A673 (cell line): ENCODE measurements around the gene CLSTN2. TPM values are rescaled to one million over a fixed set of nuclear protein-coding genes. Genes with fewer than 3 reads are reported as not detected.

Experiments used
- BruUV-seq: library from RNA; stranded (reverse); fragments of 400-500 nt; replicated peaks from 2 replicates; lab custom pipeline; 2021; lab: Mats Ljungman, UMichigan
- CTCF ChIA-PET: fragments of 300-600 bp; sonication (Branson Sonifier 250); formaldehyde crosslinking; loops from one replicate; lab custom pipeline; 2022; ENCODE audit warnings: antibody characterized with exemption; lab: Charles Lee
- POLR2A ChIA-PET: fragments of 300-600 bp; sonication (Branson Sonifier 250); formaldehyde crosslinking; loops from one replicate; lab custom pipeline; 2022; ENCODE audit warnings: antibody characterized with exemption; ENCODE audit not compliant: low non-redundant PET; lab: Charles Lee
- DNase-seq: peaks from one replicate; pipeline ENCODE4 v3.0.0-alpha.2; 2015; ENCODE audit warnings: low spot score
- H3K27ac ChIP-seq: fragments of 200-600 bp; sonication (generic); 2 replicates; pipeline ENCODE4 v1.5.1; 2016; ENCODE audit warnings: mixed run types, low read depth, mild to moderate bottlenecking, mixed read lengths, antibody characterized with exemption, low read length; ENCODE audit not compliant: poor library complexity, severe bottlenecking
- H3K27me3 ChIP-seq: fragments of 200-600 bp; sonication (generic); replicated peaks from 2 replicates; pipeline ENCODE4 v1.6.1; 2017; ENCODE audit warnings: mixed run types, low read depth, mild to moderate bottlenecking, mixed read lengths, antibody characterized with exemption, low read length; ENCODE audit not compliant: insufficient read depth, poor library complexity
- H3K36me3 ChIP-seq: fragments of 200-600 bp; sonication (generic); 2 replicates; pipeline ENCODE4 v1.6.1; 2016; ENCODE audit warnings: mixed run types, mild to moderate bottlenecking, mixed read lengths, antibody characterized with exemption, low read length; ENCODE audit not compliant: insufficient read depth, poor library complexity, severe bottlenecking
- H3K4me1 ChIP-seq: fragments of 200-600 bp; sonication (generic); 2 replicates; pipeline ENCODE4 v1.6.1; 2017; ENCODE audit warnings: mixed run types, mild to moderate bottlenecking, mixed read lengths, antibody characterized with exemption, low read length; ENCODE audit not compliant: insufficient read depth, poor library complexity, severe bottlenecking
- H3K4me3 ChIP-seq: fragments of 200-600 bp; sonication (generic); 2 replicates; pipeline ENCODE4 v1.5.1; 2016; ENCODE audit warnings: low read depth, mixed run types, mild to moderate bottlenecking, mixed read lengths, low read length; ENCODE audit not compliant: poor library complexity, severe bottlenecking
- H3K9me3 ChIP-seq: fragments of 200-600 bp; sonication (generic); 2 replicates; pipeline ENCODE4 v1.6.1; 2016; ENCODE audit warnings: mixed run types, low read depth, mild to moderate bottlenecking, mixed read lengths, antibody characterized with exemption, low read length; ENCODE audit not compliant: poor library complexity, severe bottlenecking
- CTCF ChIP-seq: fragments of 300-800, 200-600 bp; sonication (generic); conservative IDR thresholded peaks from 2 replicates; pipeline ENCODE4 v1.5.1; 2017; ENCODE audit warnings: low read depth, mild to moderate bottlenecking, antibody characterized with exemption, low read length, moderate library complexity, mixed read lengths
- EZH2 ChIP-seq: fragments of 200-600 bp; sonication (generic); IDR thresholded peaks from 2 replicates; pipeline ENCODE4 v1.6.1; 2017; ENCODE audit warnings: borderline replicate concordance, low read depth, mild to moderate bottlenecking, mixed read lengths, antibody characterized with exemption, low read length; ENCODE audit not compliant: poor library complexity, severe bottlenecking
- intact Hi-C: fragments of 100-400 bp; cut with micrococcal nuclease; formaldehyde crosslinking; loops from one replicate; pipeline ENCODE4 v1.10.0; 2022; ENCODE audit not compliant: unreplicated experiment
- total RNA-seq: library from RNA; stranded (reverse); gene quantifications from 2 replicates; pipeline ENCODE4 v1.2.3, GENCODE V29; 2021

CLSTN2 gene
- total RNA-seq, 1 experiment from 2014 or later = 50.7 TPM

DNA sequence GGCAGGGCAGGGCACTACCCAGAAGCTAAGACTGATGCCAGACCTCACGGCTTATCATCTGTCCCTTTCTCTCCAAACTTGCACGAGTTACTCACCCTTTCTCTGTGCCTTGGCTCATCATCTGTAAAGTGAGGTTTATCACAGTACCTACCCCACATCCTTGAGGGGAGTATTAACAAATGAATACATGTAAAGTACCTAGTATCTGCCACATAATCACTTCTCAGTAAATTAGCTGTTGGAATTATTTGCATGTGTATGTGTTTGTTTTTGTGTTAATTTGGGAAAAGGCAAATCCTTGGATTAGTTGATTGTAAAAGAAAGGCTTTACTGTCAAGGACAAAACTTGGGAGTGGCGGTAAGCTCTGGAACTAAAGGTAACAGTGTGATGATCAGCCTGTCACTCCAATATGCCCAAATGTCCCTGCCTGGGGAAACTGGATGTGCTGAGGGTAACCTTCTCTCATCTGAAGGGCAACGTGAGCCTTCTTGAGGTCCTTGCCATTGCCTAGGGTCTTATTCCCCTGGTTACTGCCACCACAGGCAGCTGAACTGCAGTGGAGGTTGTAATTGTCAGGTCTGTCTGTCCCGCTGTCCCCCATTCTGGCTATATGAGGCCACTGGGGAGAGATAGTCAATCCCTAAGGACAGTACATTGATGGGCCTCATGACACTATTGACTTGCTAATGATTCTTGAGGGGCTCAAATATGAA lies 269.4 kb downstream of the CLSTN2 start:
- no peaks in the 10 kb centered on the region for H3K27me3 ChIP-seq
- TF ChIP-seq CTCF (no peak), EZH2 (no peak)
- H3K9me3 ChIP-seq = no peaks in the 10 kb centered on the region
- H3K36me3 ChIP-seq = no peaks in the 10 kb centered on the region
- no peak for DNase-seq
- no TSS peak for BruUV-seq
- no peak overlapping the region for H3K4me3 ChIP-seq
- ChIA-PET CTCF (no interaction called here), POLR2A (no interaction called here)
- intact Hi-C loops = no loop called here
- H3K4me1 ChIP-seq = no peaks in the 10 kb centered on the region
- H3K27ac ChIP-seq = no peak overlapping the region

DNA sequence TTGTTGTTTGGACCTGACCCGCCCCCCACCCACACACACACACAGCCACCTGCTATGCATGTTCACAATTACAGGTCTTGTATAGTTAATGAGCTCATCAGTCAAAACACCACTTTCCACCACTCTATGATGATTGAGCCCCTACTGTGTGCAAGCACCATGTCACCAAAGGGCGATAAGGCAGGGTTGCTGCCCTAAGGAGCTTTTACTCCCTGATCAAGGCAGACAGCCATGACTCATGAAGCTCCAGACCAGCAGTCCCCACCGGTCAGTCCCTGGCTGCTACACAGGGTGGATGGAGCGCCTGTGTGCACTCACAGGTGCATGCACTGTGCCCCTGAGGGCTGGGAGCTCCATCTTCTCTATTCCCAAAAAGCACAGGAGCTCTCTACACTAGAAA lies 270.6 kb downstream of the CLSTN2 start:
- DNase-seq = no peak
- intact Hi-C loops = no loop called here
- Histone ChIP-seq H3K4me3 (no peak overlapping the region), H3K27me3 (no peaks in the 10 kb centered on the region), H3K27ac (no peak overlapping the region), H3K36me3 (no peaks in the 10 kb centered on the region), H3K9me3 (no peaks in the 10 kb centered on the region), H3K4me1 (no peaks in the 10 kb centered on the region)
- POLR2A ChIA-PET = no interaction called here
- no peak for TF ChIP-seq EZH2
- no peak for TF ChIP-seq CTCF
- BruUV-seq = no TSS peak
- CTCF ChIA-PET = no interaction called here

DNA sequence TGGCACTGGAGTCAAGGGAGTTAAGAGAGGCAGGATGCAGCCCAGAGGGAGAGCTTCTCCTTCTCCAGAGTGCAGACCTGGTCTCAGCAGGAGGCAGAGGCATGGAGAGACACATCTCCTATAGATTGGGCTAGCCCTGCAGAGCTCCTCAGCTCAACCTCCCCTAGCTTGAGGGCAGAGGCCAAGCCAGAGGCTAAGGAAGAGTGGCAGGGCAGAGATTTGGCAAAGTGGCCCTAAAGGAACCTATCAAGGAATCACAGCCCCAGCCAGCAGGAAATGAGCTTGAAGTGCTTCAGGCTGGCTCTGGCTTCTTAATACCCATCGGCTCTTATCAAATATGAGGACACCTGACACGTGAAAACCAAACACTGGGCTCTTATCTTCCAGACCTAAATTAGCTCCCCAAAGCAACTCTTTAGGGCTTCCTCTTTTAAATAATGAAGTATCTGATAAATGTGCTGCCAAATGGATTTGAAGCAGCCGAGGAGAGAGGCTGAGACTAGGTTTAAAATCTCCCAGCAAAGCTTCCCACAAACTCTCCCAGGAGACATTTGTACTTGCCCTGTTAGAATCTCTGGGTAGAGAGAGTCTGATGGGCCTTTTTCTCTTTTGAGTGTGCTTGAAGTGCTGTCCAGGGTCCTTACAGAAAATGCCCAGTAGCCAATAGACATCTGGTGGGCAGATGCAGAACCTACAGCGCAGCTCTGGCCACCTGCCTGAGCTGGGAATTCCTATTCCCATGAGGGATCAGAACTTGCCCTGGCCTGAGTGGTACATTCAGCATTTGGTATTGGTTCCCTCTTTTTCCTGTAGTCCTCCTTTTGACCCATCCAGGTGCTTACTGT lies 271.4 kb downstream of the CLSTN2 start:
- CTCF ChIA-PET = no interaction called here
- Histone ChIP-seq H3K4me1 (no peaks in the 10 kb centered on the region), H3K27ac (no peak overlapping the region), H3K9me3 (no peaks in the 10 kb centered on the region), H3K4me3 (no peak overlapping the region), H3K36me3 (no peaks in the 10 kb centered on the region), H3K27me3 (no peaks in the 10 kb centered on the region)
- POLR2A ChIA-PET = no interaction called here
- intact Hi-C loops = no loop called here
- TF ChIP-seq EZH2 = no peak
- 0 out of 2 replicates have a peak, but pooled peaks have one; percentile 15 for TF ChIP-seq CTCF
- no TSS peak for BruUV-seq
- peak; percentile 24 for DNase-seq
